Endothelial cell of umbilical vein (primary cell): ENCODE data around the gene CCT8. TPM values are rescaled to one million over a fixed set of nuclear protein-coding genes. Genes with fewer than 3 reads are reported as not detected.

ENCODE experiments used
- BruUV-seq: library from RNA; stranded (reverse); fragments of 400-500 nt; replicated peaks from 2 replicates; lab custom pipeline; 2021; lab: Mats Ljungman, UMichigan
- CTCF ChIA-PET: fragments of 300-600, 350-600 bp; sonication (Branson Sonifier 250); formaldehyde crosslinking; loops from one replicate; lab custom pipeline; 2021; ENCODE audit warnings: antibody characterized with exemption, inconsistent platforms; lab: Charles Lee
- POLR2A ChIA-PET: fragments of 300-600, 350-600 bp; sonication (Branson Sonifier 250); formaldehyde crosslinking; loops from one replicate; lab custom pipeline; 2021; ENCODE audit warnings: antibody characterized with exemption, inconsistent platforms; lab: Charles Lee
- DNase-seq: peaks from one replicate; pipeline ENCODE4 v3.0.0-alpha.2; 2011; ENCODE audit warnings: low read depth, low spot score
- FAIRE-seq: peaks from 2 replicates; lab custom pipeline; 2011; peaks lifted over from hg19 to GRCh38; lab: Jason Lieb, UNC
- H2AFZ ChIP-seq: 2 replicates; pipeline ENCODE4 v1.6.0; 2012; ENCODE audit warnings: low read depth, low read length, control low read depth, inconsistent platforms
- H3K27ac ChIP-seq: 2 replicates; pipeline ENCODE4 v1.5.1; 2011; ENCODE audit warnings: low read depth, mild to moderate bottlenecking, control low read depth, low read length, moderate library complexity; ENCODE audit not compliant: insufficient read depth
- H3K27me3 ChIP-seq, 2 experiments: 2 replicates each; pipeline versions ENCODE4 v1.6.0 to v1.6.1; 2011; ENCODE audit warnings: low read length in 2 of 2, mixed read lengths in 1 of 2; ENCODE audit not compliant: control insufficient read depth in 2 of 2, insufficient read depth in 2 of 2
- H3K36me3 ChIP-seq, 2 experiments: 2 replicates in 1 of 2; 3 replicates in 1 of 2; pipeline ENCODE4 v1.5.1; 2011; ENCODE audit warnings: low read length in 2 of 2, mild to moderate bottlenecking in 1 of 2, moderate library complexity in 1 of 2; ENCODE audit not compliant: control insufficient read depth in 2 of 2, insufficient read depth in 2 of 2; ENCODE audit errors: extremely low read depth in 1 of 2
- H3K4me1 ChIP-seq: 3 replicates; pipeline ENCODE4 v1.5.1; 2011; ENCODE audit warnings: mild to moderate bottlenecking, low read length; ENCODE audit not compliant: control insufficient read depth, insufficient read depth; ENCODE audit errors: extremely low read depth
- H3K4me2 ChIP-seq: 2 replicates; pipeline ENCODE4 v1.6.1; 2011; ENCODE audit warnings: low read length, control low read depth, mixed read lengths; ENCODE audit not compliant: insufficient read depth
- H3K4me3 ChIP-seq, 3 experiments: fragments of 200-600 bp in 1 of 3; sonication (generic), shearing (Covaris generic) in 1 of 3; replicated peaks in 1 of 3; 2 replicates each; pipeline ENCODE4 v1.5.1; 2011 to 2016; ENCODE audit warnings: control low read depth in 3 of 3, low read length in 3 of 3, mild to moderate bottlenecking in 2 of 3, inconsistent platforms in 1 of 3, low read depth in 1 of 3, moderate library complexity in 1 of 3; ENCODE audit not compliant: insufficient read depth in 1 of 3
- H3K79me2 ChIP-seq: 2 replicates; pipeline ENCODE4 v1.6.0; 2012; ENCODE audit warnings: low read length, inconsistent platforms; ENCODE audit not compliant: control insufficient read depth, insufficient read depth
- H3K9ac ChIP-seq: replicated peaks from 2 replicates; pipeline ENCODE3; 2011; ENCODE audit warnings: low read length, control low read depth; ENCODE audit not compliant: insufficient read depth; ENCODE audit errors: extremely low read depth
- H3K9me1 ChIP-seq: replicated peaks from 3 replicates; pipeline ENCODE4 v1.6.0; 2011; ENCODE audit warnings: mild to moderate bottlenecking, low read length; ENCODE audit not compliant: control insufficient read depth, insufficient read depth; ENCODE audit errors: extremely low read depth
- H3K9me3 ChIP-seq: replicated peaks from 2 replicates; pipeline ENCODE4 v1.5.1; 2012; ENCODE audit warnings: low read length, inconsistent platforms; ENCODE audit not compliant: control insufficient read depth, insufficient read depth
- H4K20me1 ChIP-seq: replicated peaks from 2 replicates; pipeline ENCODE3; 2011; ENCODE audit warnings: mild to moderate bottlenecking, low read length; ENCODE audit not compliant: control insufficient read depth, insufficient read depth; ENCODE audit errors: extremely low read depth
- EZH2 ChIP-seq: IDR thresholded peaks from 2 replicates; pipeline ENCODE4 v1.6.1; 2012; ENCODE audit warnings: borderline replicate concordance, low read depth, mild to moderate bottlenecking, moderate library complexity, low read length, inconsistent platforms; ENCODE audit not compliant: severe bottlenecking
- FOS ChIP-seq: IDR thresholded peaks from 2 replicates; pipeline ENCODE4 v1.6.1; 2011; ENCODE audit warnings: mild to moderate bottlenecking, low read length, moderate library complexity, borderline replicate concordance; ENCODE audit not compliant: insufficient read depth
- GATA2 ChIP-seq: IDR thresholded peaks from 2 replicates; pipeline ENCODE4 v1.7.0; 2011; ENCODE audit warnings: low read depth, mild to moderate bottlenecking, moderate library complexity, mixed read lengths, low read length; ENCODE audit not compliant: insufficient read length, insufficient read depth
- JUN ChIP-seq: IDR thresholded peaks from 2 replicates; pipeline ENCODE4 v1.6.1; 2011; ENCODE audit warnings: borderline replicate concordance, low read depth; ENCODE audit not compliant: insufficient read length, insufficient read depth
- MYC ChIP-seq: IDR thresholded peaks from one replicate; pipeline ENCODE4 v1.6.1; 2011; ENCODE audit warnings: mild to moderate bottlenecking, low read depth, low read length
- POLR2A ChIP-seq: IDR thresholded peaks from 2 replicates; pipeline ENCODE4 v1.6.1; 2012; ENCODE audit warnings: low read depth, mild to moderate bottlenecking, control low read depth, low read length
- POLR2AphosphoS5 ChIP-seq: IDR thresholded peaks from 2 replicates; pipeline ENCODE4 v1.6.1; 2012; ENCODE audit warnings: low read depth, mild to moderate bottlenecking, control low read depth, low read length, moderate library complexity; ENCODE audit not compliant: insufficient read depth
- dilution Hi-C: fragments of 300-500 bp; cut with MboI; formaldehyde crosslinking; loops from one replicate; pipeline ENCODE4 v1.15.0; 2019; ENCODE audit warnings: low sequenced_read_pairs; ENCODE audit not compliant: extremely low pct_ligation_motif_present
- intact Hi-C: fragments of 100-400 bp; cut with micrococcal nuclease; formaldehyde crosslinking; loops from one replicate; pipeline ENCODE4 v1.10.0; 2022
- polyA plus RNA-seq, 4 experiments: library from polyadenylated mRNA; depleted of rRNA in 3 of 4; stranded (reverse) in 3 of 4; unstranded in 1 of 4; fragments of >200 nt; gene quantifications; 2 replicates each; pipeline versions ENCODE4 v1.2.1 to v1.2.3, GENCODE V29; 2011 to 2012; ENCODE audit warnings: missing spikeins in 1 of 4
- total RNA-seq: library from RNA; stranded (reverse); gene quantifications from 2 replicates; pipeline ENCODE4 v1.2.3, GENCODE V29; 2021
- TF ChIP-seq, protein P1 (sequence below): IDR thresholded peaks from 2 replicates; pipeline ENCODE4 v1.6.1; 2011; ENCODE audit not compliant: insufficient read depth, insufficient read length
- TF ChIP-seq, protein P2 (sequence below), 2 donors: IDR thresholded peaks; 1 replicate in 1 of 2; 2 replicates in 1 of 2; pipeline ENCODE4 v1.5.1; 2011; ENCODE audit warnings: low read length in 2 of 2, mild to moderate bottlenecking in 2 of 2, moderate library complexity in 2 of 2, control low read depth in 1 of 2, inconsistent platforms in 1 of 2, low read depth in 1 of 2; ENCODE audit not compliant: insufficient read depth in 1 of 2; ENCODE audit errors: extremely low read depth in 1 of 2

The CCT8 gene
- total and polyA plus RNA-seq, 2 donors (not counting 3 experiments of a cell fraction or from before 2014, with no cell fraction given): 102 to 212 TPM

DNA sequence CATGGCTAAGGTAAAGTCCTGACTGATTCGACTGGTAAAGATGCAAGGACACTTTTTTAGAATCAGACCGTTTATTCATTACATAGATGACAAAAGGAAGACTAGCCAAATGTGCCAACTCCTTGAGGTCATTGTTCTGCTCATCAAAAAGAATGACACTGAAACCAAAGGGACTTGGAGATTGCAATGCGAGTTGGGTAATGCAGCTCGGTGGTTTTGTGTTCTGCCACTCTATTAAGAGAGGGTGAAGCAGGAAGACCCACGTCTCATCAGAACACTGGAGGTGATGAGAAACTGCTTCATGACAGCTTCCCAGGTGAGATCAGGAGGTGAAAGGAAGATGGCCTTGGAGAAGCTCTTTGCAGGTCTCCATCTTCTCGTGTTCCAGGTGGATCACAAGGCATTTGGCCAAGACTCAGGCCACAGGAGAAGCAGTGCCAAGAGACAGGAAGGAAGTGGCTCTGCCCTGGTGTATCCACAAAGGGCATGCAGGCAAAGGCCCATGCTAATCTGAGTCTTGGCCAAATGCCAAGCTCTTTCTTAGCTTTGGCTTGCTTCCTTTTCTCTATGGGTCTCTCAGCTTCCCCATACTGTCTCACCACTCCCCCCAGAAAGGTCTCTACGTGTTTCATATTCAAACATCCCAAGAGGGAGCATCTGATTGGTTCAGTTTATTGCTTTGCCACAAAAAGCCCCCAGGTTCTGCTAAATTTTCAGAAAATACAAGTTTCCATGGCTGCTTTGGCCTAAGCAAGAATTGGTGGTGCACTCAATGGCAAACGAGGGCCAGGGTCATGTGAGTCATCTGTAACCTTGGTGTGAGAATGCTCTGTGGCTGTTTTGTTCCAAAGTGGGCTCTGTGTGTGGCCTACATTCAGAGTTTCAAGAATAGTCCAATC, 5.7 kb upstream of the CCT8 start:
- Histone ChIP-seq H3K9ac (no peak overlapping the region), H2AFZ (no peak overlapping the region), H3K9me3 (no peaks in the 10 kb centered on the region), H3K4me2 (no peak overlapping the region), H3K4me1 (peaks cover 18% of the 10 kb centered on the region), H3K36me3 (no peaks in the 10 kb centered on the region), H4K20me1 (no peaks in the 10 kb centered on the region), H3K79me2 (no peaks in the 10 kb centered on the region), H3K4me3 (no peak overlapping the region), H3K9me1 (no peaks in the 10 kb centered on the region), H3K27ac (no peak overlapping the region), H3K27me3 (no peaks in the 10 kb centered on the region)
- no TSS peak for BruUV-seq
- peak; percentile 67 for FAIRE-seq
- dilution Hi-C loops (no loop called here), intact Hi-C loops (no loop called here)
- POLR2A ChIA-PET: no interaction called here
- TF ChIP-seq FOS (no peak), JUN (no peak), GATA2 (no peak), POLR2A (no peak), EZH2 (no peak), POLR2AphosphoS5 (no peak), MYC (no peak)
- TF ChIP-seq, protein P1, sequence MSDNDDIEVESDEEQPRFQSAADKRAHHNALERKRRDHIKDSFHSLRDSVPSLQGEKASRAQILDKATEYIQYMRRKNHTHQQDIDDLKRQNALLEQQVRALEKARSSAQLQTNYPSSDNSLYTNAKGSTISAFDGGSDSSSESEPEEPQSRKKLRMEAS: no peak
- TF ChIP-seq, protein P2, sequence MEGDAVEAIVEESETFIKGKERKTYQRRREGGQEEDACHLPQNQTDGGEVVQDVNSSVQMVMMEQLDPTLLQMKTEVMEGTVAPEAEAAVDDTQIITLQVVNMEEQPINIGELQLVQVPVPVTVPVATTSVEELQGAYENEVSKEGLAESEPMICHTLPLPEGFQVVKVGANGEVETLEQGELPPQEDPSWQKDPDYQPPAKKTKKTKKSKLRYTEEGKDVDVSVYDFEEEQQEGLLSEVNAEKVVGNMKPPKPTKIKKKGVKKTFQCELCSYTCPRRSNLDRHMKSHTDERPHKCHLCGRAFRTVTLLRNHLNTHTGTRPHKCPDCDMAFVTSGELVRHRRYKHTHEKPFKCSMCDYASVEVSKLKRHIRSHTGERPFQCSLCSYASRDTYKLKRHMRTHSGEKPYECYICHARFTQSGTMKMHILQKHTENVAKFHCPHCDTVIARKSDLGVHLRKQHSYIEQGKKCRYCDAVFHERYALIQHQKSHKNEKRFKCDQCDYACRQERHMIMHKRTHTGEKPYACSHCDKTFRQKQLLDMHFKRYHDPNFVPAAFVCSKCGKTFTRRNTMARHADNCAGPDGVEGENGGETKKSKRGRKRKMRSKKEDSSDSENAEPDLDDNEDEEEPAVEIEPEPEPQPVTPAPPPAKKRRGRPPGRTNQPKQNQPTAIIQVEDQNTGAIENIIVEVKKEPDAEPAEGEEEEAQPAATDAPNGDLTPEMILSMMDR (IDR thresholded peaks at IDR 0.05; ENCODE audit: extremely low read depth in 1 of 2, insufficient read depth in 1 of 2, low read depth in 1 of 2, low read length in 2 of 2): no peak
- no peak for DNase-seq
- CTCF ChIA-PET: interaction anchor here (1.5 kb wide), 1 partner anchor 269 kb away, joined by 3 read pairs; no protein-coding TSS in a partner anchor
